ENCODE data around the gene SMIM23.

- TF ChIP-seq, protein P1, sequence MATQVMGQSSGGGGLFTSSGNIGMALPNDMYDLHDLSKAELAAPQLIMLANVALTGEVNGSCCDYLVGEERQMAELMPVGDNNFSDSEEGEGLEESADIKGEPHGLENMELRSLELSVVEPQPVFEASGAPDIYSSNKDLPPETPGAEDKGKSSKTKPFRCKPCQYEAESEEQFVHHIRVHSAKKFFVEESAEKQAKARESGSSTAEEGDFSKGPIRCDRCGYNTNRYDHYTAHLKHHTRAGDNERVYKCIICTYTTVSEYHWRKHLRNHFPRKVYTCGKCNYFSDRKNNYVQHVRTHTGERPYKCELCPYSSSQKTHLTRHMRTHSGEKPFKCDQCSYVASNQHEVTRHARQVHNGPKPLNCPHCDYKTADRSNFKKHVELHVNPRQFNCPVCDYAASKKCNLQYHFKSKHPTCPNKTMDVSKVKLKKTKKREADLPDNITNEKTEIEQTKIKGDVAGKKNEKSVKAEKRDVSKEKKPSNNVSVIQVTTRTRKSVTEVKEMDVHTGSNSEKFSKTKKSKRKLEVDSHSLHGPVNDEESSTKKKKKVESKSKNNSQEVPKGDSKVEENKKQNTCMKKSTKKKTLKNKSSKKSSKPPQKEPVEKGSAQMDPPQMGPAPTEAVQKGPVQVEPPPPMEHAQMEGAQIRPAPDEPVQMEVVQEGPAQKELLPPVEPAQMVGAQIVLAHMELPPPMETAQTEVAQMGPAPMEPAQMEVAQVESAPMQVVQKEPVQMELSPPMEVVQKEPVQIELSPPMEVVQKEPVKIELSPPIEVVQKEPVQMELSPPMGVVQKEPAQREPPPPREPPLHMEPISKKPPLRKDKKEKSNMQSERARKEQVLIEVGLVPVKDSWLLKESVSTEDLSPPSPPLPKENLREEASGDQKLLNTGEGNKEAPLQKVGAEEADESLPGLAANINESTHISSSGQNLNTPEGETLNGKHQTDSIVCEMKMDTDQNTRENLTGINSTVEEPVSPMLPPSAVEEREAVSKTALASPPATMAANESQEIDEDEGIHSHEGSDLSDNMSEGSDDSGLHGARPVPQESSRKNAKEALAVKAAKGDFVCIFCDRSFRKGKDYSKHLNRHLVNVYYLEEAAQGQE (IDR thresholded peaks at IDR 0.05; ENCODE audit: insufficient read depth in 1 of 2, low read depth in 2 of 2, low read length in 1 of 2): no peak
- TF ChIP-seq, protein P2, sequence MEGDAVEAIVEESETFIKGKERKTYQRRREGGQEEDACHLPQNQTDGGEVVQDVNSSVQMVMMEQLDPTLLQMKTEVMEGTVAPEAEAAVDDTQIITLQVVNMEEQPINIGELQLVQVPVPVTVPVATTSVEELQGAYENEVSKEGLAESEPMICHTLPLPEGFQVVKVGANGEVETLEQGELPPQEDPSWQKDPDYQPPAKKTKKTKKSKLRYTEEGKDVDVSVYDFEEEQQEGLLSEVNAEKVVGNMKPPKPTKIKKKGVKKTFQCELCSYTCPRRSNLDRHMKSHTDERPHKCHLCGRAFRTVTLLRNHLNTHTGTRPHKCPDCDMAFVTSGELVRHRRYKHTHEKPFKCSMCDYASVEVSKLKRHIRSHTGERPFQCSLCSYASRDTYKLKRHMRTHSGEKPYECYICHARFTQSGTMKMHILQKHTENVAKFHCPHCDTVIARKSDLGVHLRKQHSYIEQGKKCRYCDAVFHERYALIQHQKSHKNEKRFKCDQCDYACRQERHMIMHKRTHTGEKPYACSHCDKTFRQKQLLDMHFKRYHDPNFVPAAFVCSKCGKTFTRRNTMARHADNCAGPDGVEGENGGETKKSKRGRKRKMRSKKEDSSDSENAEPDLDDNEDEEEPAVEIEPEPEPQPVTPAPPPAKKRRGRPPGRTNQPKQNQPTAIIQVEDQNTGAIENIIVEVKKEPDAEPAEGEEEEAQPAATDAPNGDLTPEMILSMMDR (IDR thresholded peaks at IDR 0.05): no peak
- TF ChIP-seq POLR2AphosphoS5 (IDR thresholded peaks at IDR 0.05; ENCODE audit: low read depth, low read length): no peak
- TF ChIP-seq SIN3A (IDR thresholded peaks at IDR 0.05; ENCODE audit: borderline replicate concordance, insufficient read depth, low read depth, low read length): no peak
- no peak for TF ChIP-seq TCF7L2 (IDR thresholded peaks at IDR 0.05; ENCODE audit: low read depth, low read length)
Observed at GRCh38 chr5:171773106-171773505, 12.5 kb upstream of the SMIM23 start.
